Type B pancreatic cell (in vitro differentiated cells): ENCODE data around the gene DAND5. TPM values are rescaled to one million over a fixed set of nuclear protein-coding genes. Genes with fewer than 3 reads are reported as not detected.

ENCODE experiments used
- DNase-seq: peaks from one replicate; pipeline ENCODE4 v3.0.0; 2021; ENCODE audit warnings: mixed read lengths; ENCODE audit not compliant: unreplicated experiment; ENCODE audit errors: extremely low spot score
- H3K27ac Mint-ChIP-seq: 2 replicates; pipeline ENCODE4 v1.8.0; 2021; ENCODE audit warnings: mild to moderate bottlenecking, mixed read lengths
- H3K27me3 Mint-ChIP-seq: 2 replicates; pipeline ENCODE4 v1.8.0; 2021; ENCODE audit warnings: mixed read lengths
- H3K36me3 Mint-ChIP-seq: 2 replicates; pipeline ENCODE4 v1.8.0; 2021; ENCODE audit warnings: mixed read lengths
- H3K4me1 Mint-ChIP-seq: one replicate; pipeline ENCODE4 v1.8.0; 2021; ENCODE audit warnings: mixed read lengths; ENCODE audit not compliant: unreplicated experiment
- H3K4me3 Mint-ChIP-seq: 2 replicates; pipeline ENCODE4 v1.8.0; 2021; ENCODE audit warnings: mild to moderate bottlenecking, mixed read lengths
- H3K9me3 Mint-ChIP-seq: 2 replicates; pipeline ENCODE4 v1.8.0; 2021; ENCODE audit warnings: mixed read lengths
- total RNA-seq: library from RNA; stranded (reverse); gene quantifications from 2 replicates; pipeline ENCODE4 v1.2.1, GENCODE V29; 2021; ENCODE audit warnings: low replicate concordance
- TF ChIP-seq, protein P1 (sequence below): fragments of 200-600 bp; sonication (generic); conservative IDR thresholded peaks from 2 replicates; pipeline ENCODE4 v1.5.0; 2021; ENCODE audit warnings: antibody characterized with exemption, mild to moderate bottlenecking

DAND5 gene
- total RNA-seq, 1 donor from 2014 or later: not detected

DNA sequence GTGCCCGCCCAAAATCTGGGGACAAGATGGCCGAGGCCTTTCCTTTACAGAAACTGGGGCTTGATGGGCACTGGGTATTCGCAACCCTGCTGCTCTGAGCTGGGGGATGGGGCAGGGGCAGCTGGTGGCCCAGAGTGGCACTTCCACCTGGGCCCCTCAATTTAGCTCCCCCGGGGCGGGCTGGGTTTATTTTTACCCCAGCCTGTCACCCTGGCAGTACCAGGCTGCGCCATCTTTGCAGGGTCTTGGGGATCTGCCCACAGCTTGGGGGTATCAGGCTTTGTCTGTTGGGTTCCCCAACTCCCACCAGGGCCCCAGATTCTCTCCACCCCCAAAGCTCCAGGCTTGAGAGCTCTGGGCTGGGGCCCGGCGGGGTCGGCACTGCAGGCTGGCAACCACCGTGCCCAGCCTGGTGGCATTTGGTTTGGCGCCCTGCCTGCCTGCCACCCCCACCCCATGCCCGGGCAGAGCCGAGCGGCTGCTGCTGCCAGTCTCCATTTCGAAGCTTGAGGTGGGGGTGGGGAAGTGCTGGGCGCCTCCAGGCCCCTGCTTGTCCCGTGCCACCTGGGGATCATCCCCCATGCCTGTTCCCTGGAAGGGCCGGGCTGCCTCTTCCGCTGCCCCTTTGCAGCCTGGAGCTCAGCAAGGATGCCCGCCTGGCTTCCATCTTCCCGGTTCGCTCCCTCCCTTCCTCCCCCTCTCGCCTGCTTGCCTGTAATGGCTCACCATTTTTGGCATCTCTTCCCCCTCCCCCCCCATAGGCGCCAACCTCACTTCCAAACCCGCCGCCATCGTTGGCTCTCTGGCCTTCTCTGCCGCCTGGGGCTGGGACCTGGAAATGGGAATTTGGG lies 37.3 kb downstream of the DAND5 start:
- Mint-ChIP-seq H3K27ac (no peak overlapping the region), H3K4me3 (no peak overlapping the region), H3K4me1 (no peaks in the 10 kb centered on the region), H3K9me3 (no peaks in the 10 kb centered on the region), H3K36me3 (no peaks in the 10 kb centered on the region), H3K27me3 (peaks cover 80% of the 10 kb centered on the region)
- no peak for DNase-seq
- TF ChIP-seq, protein P1, sequence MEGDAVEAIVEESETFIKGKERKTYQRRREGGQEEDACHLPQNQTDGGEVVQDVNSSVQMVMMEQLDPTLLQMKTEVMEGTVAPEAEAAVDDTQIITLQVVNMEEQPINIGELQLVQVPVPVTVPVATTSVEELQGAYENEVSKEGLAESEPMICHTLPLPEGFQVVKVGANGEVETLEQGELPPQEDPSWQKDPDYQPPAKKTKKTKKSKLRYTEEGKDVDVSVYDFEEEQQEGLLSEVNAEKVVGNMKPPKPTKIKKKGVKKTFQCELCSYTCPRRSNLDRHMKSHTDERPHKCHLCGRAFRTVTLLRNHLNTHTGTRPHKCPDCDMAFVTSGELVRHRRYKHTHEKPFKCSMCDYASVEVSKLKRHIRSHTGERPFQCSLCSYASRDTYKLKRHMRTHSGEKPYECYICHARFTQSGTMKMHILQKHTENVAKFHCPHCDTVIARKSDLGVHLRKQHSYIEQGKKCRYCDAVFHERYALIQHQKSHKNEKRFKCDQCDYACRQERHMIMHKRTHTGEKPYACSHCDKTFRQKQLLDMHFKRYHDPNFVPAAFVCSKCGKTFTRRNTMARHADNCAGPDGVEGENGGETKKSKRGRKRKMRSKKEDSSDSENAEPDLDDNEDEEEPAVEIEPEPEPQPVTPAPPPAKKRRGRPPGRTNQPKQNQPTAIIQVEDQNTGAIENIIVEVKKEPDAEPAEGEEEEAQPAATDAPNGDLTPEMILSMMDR: no peak

DNA sequence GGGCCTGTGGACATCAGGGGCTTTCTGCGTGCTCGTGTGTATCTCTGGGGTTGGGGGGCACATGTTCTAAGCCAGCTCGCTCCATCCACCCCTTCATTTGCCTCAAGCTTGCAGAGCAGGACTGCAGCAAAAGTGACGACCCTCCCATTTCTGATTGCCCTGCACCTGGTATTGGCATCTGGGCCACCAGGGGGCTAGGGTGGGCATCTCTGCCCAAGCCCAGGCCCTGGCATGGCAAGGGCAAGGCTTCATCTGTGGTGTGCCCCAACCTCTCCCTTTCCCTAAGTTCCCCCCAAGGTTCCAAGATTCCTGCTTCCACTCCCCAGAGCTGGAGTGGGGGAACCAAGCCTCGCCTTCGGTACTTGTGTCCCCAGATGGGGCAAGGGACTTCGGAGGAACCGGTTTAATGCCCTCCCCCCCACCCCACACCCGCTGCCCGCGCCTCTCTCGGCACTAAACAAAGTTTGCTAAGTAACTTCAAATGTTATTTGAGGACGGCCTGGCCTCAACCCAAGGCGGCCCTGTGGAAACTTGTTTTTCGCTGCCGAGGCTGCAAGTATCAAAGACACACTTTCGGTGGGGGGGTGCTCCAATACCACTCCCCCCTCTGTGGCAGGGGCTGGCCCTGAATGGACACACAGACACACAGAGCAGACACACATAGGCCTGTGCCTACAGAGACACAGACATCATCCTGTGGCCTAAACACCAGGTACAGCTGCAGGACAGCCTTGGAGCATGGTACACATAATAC lies 38.1 kb downstream of the DAND5 start:
- H3K36me3 Mint-ChIP-seq: no peaks in the 10 kb centered on the region
- H3K4me3 Mint-ChIP-seq: no peak overlapping the region
- no peak for DNase-seq
- H3K9me3 Mint-ChIP-seq: no peaks in the 10 kb centered on the region
- H3K27me3 Mint-ChIP-seq: peaks cover 87% of the 10 kb centered on the region
- no peak overlapping the region for H3K27ac Mint-ChIP-seq
- TF ChIP-seq, protein P1: no peak
- H3K4me1 Mint-ChIP-seq: no peaks in the 10 kb centered on the region

DNA sequence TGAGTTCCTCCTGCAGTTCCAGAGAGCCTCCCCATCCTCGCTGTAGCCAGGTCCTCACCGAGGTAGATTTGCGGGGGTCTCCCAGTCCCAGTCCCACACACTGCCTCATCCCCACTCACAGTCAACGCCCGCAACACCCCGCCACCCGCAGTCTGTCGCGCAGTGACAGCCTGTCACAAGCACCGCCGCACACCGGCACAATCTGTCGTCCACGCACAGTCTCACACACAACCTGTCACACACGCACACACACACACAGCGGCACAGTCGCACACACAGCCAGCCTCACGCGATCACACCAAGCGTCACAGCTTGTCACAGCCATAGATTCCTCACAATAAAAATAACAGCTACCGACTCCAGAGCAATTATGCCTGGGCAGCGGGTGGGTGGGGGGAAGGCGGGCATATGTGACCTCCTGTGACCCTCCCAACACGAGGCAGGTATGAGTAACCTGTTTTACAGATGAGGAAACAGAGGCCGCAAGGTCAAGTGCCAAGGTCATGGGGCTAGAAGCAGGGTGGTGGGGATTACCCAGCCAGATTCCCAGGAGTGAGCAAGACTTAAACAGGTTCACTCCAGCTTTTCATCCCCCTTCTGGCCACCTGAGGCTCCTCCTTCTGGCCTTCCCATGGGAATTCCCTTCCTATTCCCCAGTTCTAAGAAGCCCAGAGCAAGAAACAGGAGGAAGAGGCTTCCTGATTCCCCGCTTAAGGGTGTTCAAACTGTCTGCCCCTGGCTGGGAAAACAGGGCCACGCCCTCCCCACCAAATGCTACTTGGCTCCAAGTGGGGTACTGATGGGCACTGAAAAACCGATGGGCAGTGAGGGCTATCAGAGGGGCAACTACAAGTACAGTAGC lies 39.8 kb downstream of the DAND5 start:
- DNase-seq: no peak
- TF ChIP-seq, protein P1: no peak
- Mint-ChIP-seq H3K9me3 (no peaks in the 10 kb centered on the region), H3K27ac (no peak overlapping the region), H3K36me3 (no peaks in the 10 kb centered on the region), H3K27me3 (peaks cover 90% of the 10 kb centered on the region), H3K4me3 (no peak overlapping the region), H3K4me1 (peaks cover 6% of the 10 kb centered on the region)

DNA sequence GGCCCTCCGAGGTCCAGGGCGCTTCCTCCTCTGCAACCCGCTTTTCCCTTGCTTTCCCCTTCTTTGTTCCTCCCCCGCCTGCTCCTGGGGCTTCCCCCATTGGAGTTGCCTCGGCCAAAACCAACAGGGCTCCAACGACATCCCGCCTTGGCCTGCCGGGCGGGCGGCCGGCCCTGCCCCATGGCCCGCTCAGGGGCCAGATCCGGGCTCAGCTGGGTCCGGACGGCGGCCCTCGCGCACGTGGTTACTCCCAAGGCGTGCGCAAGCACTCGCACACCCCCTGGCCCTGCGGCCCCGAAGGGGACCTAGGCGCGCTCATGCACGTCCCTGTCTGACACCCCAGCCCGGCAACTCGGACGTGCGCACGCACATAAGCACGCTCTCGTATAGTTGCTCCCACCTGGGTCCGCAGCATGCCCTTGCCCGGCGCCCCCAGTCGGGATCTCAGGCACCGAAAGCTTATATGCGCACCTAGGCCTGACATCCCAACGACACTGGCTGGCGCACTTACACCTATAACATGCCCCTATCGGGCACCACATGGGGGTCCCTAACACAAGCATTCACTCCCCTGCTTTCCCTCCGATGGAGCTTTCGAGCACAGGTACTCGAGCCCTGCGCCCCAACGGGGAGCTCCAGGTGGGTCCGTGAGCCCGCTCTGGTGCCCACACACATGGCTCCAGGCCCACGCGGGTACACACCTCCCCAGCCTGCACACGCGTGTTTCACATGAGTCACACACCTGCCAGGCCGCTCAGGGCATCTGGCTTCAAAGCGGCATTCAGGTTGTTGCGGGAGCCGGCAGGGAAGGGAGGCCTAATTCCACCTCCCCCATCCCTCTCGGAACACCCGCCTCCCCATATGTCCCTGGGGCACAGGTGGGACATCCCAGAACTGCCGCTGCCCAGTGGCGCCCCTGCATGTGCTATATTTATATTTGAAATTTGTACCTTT lies 40.9 kb downstream of the DAND5 start:
- Mint-ChIP-seq H3K27ac (no peak overlapping the region), H3K27me3 (peaks cover 90% of the 10 kb centered on the region), H3K4me3 (no peak overlapping the region), H3K4me1 (peaks cover 7% of the 10 kb centered on the region), H3K9me3 (no peaks in the 10 kb centered on the region), H3K36me3 (no peaks in the 10 kb centered on the region)
- DNase-seq: no peak
- TF ChIP-seq, protein P1: no peak
